ENCODE data around the gene P4HTM.

DNA sequence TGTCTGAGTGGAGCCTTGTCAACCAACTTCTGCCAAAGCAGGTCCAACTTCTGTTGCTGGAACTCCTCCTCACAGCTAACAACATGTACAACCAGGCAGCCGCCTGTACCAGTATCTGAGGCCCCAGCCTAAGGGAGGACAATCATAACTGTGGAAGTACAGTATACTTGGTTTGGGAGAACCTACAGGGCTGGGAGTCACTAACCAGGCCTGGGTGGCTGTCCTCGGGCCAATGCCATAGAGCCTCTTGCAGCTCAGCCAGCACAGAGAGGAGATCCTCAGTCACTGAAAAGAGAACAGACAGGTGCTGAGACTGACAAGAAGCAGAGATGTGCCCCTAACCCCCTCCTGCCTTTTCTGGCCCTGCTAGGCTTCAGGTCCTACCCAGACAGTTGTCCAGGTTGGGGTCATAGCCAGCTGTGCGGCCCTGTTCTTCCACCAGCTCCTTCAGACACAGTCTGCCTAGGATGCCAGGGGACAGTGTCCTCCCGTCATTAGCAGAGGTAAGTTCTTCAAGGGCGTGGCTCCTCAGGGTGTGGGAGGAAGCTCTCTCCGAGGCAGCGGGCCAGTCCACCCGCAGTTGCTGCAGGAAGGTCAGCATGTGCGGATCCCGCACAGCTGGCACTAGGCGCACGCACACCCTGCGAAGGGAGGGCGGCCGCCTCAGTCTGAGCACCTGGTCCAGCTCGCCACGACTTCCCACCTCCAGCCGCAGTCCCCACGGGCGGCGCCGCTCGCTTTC, 27.4 kb downstream of the P4HTM start:
- TF ChIP-seq, protein P1, sequence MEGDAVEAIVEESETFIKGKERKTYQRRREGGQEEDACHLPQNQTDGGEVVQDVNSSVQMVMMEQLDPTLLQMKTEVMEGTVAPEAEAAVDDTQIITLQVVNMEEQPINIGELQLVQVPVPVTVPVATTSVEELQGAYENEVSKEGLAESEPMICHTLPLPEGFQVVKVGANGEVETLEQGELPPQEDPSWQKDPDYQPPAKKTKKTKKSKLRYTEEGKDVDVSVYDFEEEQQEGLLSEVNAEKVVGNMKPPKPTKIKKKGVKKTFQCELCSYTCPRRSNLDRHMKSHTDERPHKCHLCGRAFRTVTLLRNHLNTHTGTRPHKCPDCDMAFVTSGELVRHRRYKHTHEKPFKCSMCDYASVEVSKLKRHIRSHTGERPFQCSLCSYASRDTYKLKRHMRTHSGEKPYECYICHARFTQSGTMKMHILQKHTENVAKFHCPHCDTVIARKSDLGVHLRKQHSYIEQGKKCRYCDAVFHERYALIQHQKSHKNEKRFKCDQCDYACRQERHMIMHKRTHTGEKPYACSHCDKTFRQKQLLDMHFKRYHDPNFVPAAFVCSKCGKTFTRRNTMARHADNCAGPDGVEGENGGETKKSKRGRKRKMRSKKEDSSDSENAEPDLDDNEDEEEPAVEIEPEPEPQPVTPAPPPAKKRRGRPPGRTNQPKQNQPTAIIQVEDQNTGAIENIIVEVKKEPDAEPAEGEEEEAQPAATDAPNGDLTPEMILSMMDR (conservative IDR thresholded peaks at IDR 0.05; ENCODE audit: low read depth, low read length): no peak
- TF ChIP-seq POLR2A (IDR thresholded peaks at IDR 0.05; ENCODE audit: low read depth, low read length): no peak
- no peak for TF ChIP-seq CHD1 (IDR thresholded peaks at IDR 0.05; ENCODE audit: low read depth, low read length)
- TF ChIP-seq RCOR1 (IDR thresholded peaks at IDR 0.05; ENCODE audit: insufficient replicate concordance, low read length): no peak
- no peak for TF ChIP-seq RAD21 (IDR thresholded peaks at IDR 0.05; ENCODE audit: low read length)
- no peak for TF ChIP-seq RFX5 (IDR thresholded peaks at IDR 0.05; ENCODE audit: low read depth, low read length)
- TF ChIP-seq MAFK (IDR thresholded peaks at IDR 0.05; ENCODE audit: low read depth, low read length): no peak
- TF ChIP-seq MXI1 (IDR thresholded peaks at IDR 0.05; ENCODE audit: borderline replicate concordance, low read depth, low read length): no peak

Data from IMR-90 (cell line).